ENCODE results near the gene LIN52.

The LIN52 gene

GRCh38 chr14:74219277-74220205, 134.8 kb downstream of the LIN52 start:
- DNase-seq, result peak in 1 of 10 donors; percentile 22
- intact Hi-C loops (cut with DNase I), result no loop called here

- intact Hi-C loops (cut with DNase I), result no loop called here
- DNase-seq, result no peak
These were observed 136.2 kb downstream of the LIN52 start for GRCh38 chr14:74220991-74221390.

GRCh38 chr14:74221741-74222140, 137.0 kb downstream of the LIN52 start:
- intact Hi-C loops (cut with DNase I), result no loop called here
- no peak for DNase-seq

- DNase-seq, result no peak
- intact Hi-C loops (cut with DNase I), result no loop called here
These were observed 138.3 kb downstream of the LIN52 start for GRCh38 chr14:74223016-74223415.

- intact Hi-C loops (cut with DNase I), result no loop called here
- DNase-seq, result peak in 2 of 10 donors; percentile 6 to 36
These were observed 147.0 kb downstream of the LIN52 start for GRCh38 chr14:74231784-74232183.

GRCh38 chr14:74235017-74235416, 150.3 kb downstream of the LIN52 start:
- intact Hi-C loops (cut with DNase I), result no loop called here
- no peak for DNase-seq

GRCh38 chr14:74237441-74237840, 152.7 kb downstream of the LIN52 start:
- intact Hi-C loops (cut with DNase I), result no loop called here
- no peak for DNase-seq

- intact Hi-C loops (cut with DNase I), result no loop called here
- peak in 1 of 10 donors; percentile 64 for DNase-seq
These were observed 154.5 kb downstream of the LIN52 start, which contains the start of gene VSX2 for GRCh38 chr14:74238974-74239847. Gene VSX2, plus strand, starts transcription at chr14:74239449. Its CDS starts 113 bp downstream, at chr14:74239562.

GRCh38 chr14:74239848-74240793, 155.4 kb downstream of the LIN52 start:
- DNase-seq, result peak in 1 of 10 donors; percentile 67
- intact Hi-C loops (cut with DNase I), result no loop called here

- peak in 1 of 10 donors; percentile 66 for DNase-seq
- intact Hi-C loops (cut with DNase I), result no loop called here
These were observed 156.3 kb downstream of the LIN52 start for GRCh38 chr14:74240794-74241651.

- DNase-seq, result no peak
- intact Hi-C loops (cut with DNase I), result no loop called here
These were observed 156.9 kb downstream of the LIN52 start for GRCh38 chr14:74241652-74242017.

- DNase-seq, result no peak
- intact Hi-C loops (cut with DNase I), result no loop called here
These were observed 157.4 kb downstream of the LIN52 start for GRCh38 chr14:74242021-74242779.

GRCh38 chr14:74242780-74243042, 158.0 kb downstream of the LIN52 start:
- intact Hi-C loops (cut with DNase I), result no loop called here

GRCh38 chr14:74243051-74243450, 158.3 kb downstream of the LIN52 start:
- intact Hi-C loops (cut with DNase I), result no loop called here
- no peak for DNase-seq

More at GRCh38 chr14:74242780-74243042, 158.0 kb downstream of the LIN52 start:
- no peak for DNase-seq

- intact Hi-C loops (cut with DNase I), result no loop called here
- DNase-seq, result peak in 1 of 10 donors; percentile 71
These were observed 159.4 kb downstream of the LIN52 start for GRCh38 chr14:74244115-74244514.

- intact Hi-C loops (cut with DNase I), result no loop called here
- no peak for DNase-seq
These were observed 160.5 kb downstream of the LIN52 start for GRCh38 chr14:74245292-74245691.

- DNase-seq, result no peak
- intact Hi-C loops (cut with DNase I), result no loop called here
These were observed 161.8 kb downstream of the LIN52 start for GRCh38 chr14:74246542-74246941.

- intact Hi-C loops (cut with DNase I), result no loop called here
- DNase-seq, result peak in 1 of 10 donors; percentile 64
These were observed 163.3 kb downstream of the LIN52 start for GRCh38 chr14:74248017-74248416.

All from posterior cingulate gyrus (tissue), 11 donors.